ENCODE results near the gene PTGDR2.

The PTGDR2 gene

DNA sequence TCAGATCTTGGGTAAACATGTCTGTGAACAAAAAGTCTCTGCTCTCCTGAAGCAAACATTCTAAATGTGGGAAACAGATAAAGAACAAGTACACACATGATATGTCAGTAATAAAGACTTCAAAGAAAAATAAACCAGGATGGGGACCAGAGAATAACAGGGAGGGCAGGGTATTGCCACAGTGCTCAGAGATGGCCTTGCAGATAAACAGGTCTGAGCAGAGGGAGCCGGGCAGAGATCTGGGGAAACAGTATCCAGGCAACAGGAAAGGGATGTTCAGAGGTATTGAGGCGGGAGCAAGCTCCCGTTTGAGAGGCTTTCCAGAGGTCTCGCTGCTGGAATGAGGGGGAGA is 10.9 kb downstream of the PTGDR2 start:
- ChIA-PET POLR2A (no interaction called here), CTCF (interaction anchor here (2.4 to 2.7 kb wide), 2 partner anchors 11 to 42 kb away, joined by 9 to 17 read pairs; partner anchors contain the start of gene PTGDR2)
- H3K4me3 ChIP-seq (ENCODE audit: control insufficient read depth in 1 of 7, extremely low read depth in 1 of 7, insufficient read depth in 4 of 7, low read depth in 2 of 7, low read length in 6 of 7): no peak overlapping the region
- H3K4me1 ChIP-seq (ENCODE audit: control extremely low read depth in 1 of 4, control insufficient read depth in 4 of 4, insufficient read depth in 4 of 4, low read length in 3 of 4): peaks cover 15 to 49% (median 45%) of the 10 kb centered on the region in 4 experiments
- no peaks in the 10 kb centered on the region for H3K9me3 ChIP-seq (ENCODE audit: control extremely low read depth in 1 of 5, control insufficient read depth in 4 of 5, insufficient read depth in 2 of 5, low read depth in 1 of 5, low read length in 4 of 5)
- no peak overlapping the region for H3K27ac ChIP-seq (ENCODE audit: insufficient read depth in 1 of 2, low read depth in 1 of 2, low read length in 2 of 2, poor library complexity in 1 of 2, severe bottlenecking in 2 of 2)
- no peak for DNase-seq
- 70% methylated on average over 4 of the region's 4 CpGs for WGBS (ENCODE audit: insufficient coverage)
- no peaks in the 10 kb centered on the region for H3K27me3 ChIP-seq (replicated peaks in 2 of 5; ENCODE audit: control insufficient read depth in 4 of 5, insufficient read depth in 5 of 5, low read length in 4 of 5)
- peaks cover 5 to 42% (median 20%) of the 10 kb centered on the region in 4 experiments for H3K36me3 ChIP-seq (ENCODE audit: control insufficient read depth in 4 of 4, insufficient read depth in 4 of 4, low read length in 3 of 4)

DNA sequence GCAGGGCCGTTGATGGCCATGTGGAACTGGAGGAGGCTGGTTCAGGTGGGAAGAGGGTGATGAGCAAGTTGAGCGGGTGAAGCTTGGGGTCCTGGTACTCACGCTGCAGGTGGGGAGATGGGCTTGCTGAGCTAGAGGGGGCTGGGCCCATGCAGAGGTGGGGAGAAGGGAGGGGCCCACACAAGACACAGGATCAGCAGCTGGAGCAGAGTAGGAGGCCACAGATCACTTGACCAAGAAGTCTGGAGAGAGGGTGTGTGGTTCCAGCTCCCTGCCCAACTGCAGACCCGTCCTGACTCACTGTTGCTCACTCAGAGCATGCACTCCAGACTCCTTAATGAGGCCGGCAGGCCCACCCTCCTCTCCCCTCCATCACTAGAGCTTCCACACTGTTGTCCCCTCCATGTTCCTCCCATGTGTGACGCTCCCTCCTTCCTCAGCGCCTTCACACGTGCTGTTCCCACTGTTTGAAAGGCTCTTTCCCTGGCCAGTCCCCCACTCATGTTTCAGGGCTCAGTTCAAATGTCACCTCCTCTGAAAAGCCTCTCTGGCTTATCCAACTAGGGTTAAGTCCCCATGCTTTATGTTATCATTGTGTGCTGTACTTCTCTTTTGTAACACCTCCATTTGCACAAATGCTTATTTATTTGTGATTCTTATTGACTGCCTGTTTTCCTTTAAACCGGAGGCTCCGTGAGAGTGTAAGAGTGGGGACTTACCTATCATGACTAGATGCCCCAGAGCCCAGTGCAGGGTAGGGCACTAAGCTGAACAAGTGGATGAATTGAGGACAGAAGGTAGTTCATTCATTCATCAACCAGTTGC is 11.5 kb downstream of the PTGDR2 start:
- CTCF ChIA-PET: interaction anchor here (1.1 to 2.8 kb wide), 5 partner anchors 11 to 55 kb away, joined by 3 to 17 read pairs (median 9); partner anchors contain the start of gene PTGDR2
- 82% methylated on average over 10 of the region's 10 CpGs for WGBS (ENCODE audit: insufficient coverage)
- peak overlapping the region in 1 of 2 experiments; percentile 74 for H3K27ac ChIP-seq (ENCODE audit: insufficient read depth in 1 of 2, low read depth in 1 of 2, low read length in 2 of 2, poor library complexity in 1 of 2, severe bottlenecking in 2 of 2)

DNA sequence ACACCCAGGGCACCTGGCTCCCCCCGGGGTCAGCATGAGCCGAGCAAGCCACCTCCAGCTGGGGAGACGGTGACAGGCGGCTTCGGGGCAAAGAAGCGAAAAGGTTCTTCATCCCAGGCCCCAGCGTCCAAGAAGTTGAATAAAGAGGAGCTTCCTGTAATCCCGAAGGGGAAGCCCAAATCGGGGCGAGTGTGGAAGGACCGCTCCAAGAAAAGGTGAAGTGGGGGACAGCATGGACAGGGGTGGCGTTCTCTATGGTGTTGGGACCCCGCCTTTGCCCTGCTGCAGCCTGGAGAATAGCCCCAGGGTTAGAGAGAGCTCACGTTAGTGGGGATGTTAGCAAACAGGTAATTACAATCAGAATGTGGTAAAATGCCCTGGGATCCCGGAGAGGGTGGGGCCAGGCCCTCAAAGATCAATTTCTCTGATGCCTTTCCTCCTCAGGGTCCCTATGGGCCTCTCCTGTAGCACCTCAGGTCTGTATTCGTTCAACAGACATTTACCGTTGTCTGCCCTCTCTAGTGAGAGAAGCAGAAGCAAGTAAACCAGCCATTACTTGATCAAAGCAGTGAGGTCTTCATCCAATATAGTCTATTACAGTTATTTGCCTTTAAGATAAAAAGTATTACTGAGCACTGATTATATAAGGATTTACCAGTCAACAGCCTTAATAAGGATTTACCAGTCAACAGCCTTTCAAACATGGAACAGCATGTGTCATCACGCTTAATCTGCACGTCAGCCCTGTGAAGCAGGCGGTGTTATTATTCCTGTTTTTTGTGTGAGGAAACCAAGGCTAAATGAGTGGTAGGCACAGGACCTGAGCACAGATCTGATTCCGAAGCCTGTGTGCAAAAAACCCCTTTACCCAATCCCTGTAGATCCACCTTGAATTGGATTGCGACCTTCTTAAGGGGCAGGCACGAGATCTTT is 12.8 kb downstream of the PTGDR2 start:
- POLR2A ChIA-PET: no interaction called here
- peak overlapping the region; percentile 73 to 97 (median 87) for H3K4me3 ChIP-seq (ENCODE audit: control insufficient read depth in 1 of 7, extremely low read depth in 1 of 7, insufficient read depth in 4 of 7, low read depth in 2 of 7, low read length in 6 of 7)
- 23% methylated on average over 20 of the region's 23 CpGs for WGBS (ENCODE audit: insufficient coverage)
- CTCF ChIA-PET: interaction anchor here (1.1 to 2.8 kb wide), 5 partner anchors 12 to 56 kb away, joined by 3 to 17 read pairs (median 6); partner anchors contain the start of gene PTGDR2
- H3K4me1 ChIP-seq (ENCODE audit: control extremely low read depth in 1 of 4, control insufficient read depth in 4 of 4, insufficient read depth in 4 of 4, low read length in 3 of 4): peaks cover 15 to 41% (median 32%) of the 10 kb centered on the region in 4 experiments
- H3K27ac ChIP-seq (ENCODE audit: insufficient read depth in 1 of 2, low read depth in 1 of 2, low read length in 2 of 2, poor library complexity in 1 of 2, severe bottlenecking in 2 of 2): peak overlapping the region; percentile 44 to 74
- DNase-seq: no peak
- H3K9me3 ChIP-seq (ENCODE audit: control extremely low read depth in 1 of 5, control insufficient read depth in 4 of 5, insufficient read depth in 2 of 5, low read depth in 1 of 5, low read length in 4 of 5): no peaks in the 10 kb centered on the region
- H3K27me3 ChIP-seq (replicated peaks in 2 of 5; ENCODE audit: control insufficient read depth in 4 of 5, insufficient read depth in 5 of 5, low read length in 4 of 5): no peaks in the 10 kb centered on the region
- peaks cover 2 to 23% (median 9%) of the 10 kb centered on the region in 4 experiments for H3K36me3 ChIP-seq (ENCODE audit: control insufficient read depth in 4 of 4, insufficient read depth in 4 of 4, low read length in 3 of 4)

More for the DNA sequence above, 11.5 kb downstream of the PTGDR2 start:
- Histone ChIP-seq H3K4me3 (ENCODE audit: control insufficient read depth in 1 of 7, extremely low read depth in 1 of 7, insufficient read depth in 4 of 7, low read depth in 2 of 7, low read length in 6 of 7) (peak overlapping the region in 5 of 7 experiments; percentile 5 to 97 (median 83)), H3K4me1 (ENCODE audit: control extremely low read depth in 1 of 4, control insufficient read depth in 4 of 4, insufficient read depth in 4 of 4, low read length in 3 of 4) (peaks cover 15 to 49% (median 43%) of the 10 kb centered on the region in 4 experiments), H3K9me3 (ENCODE audit: control extremely low read depth in 1 of 5, control insufficient read depth in 4 of 5, insufficient read depth in 2 of 5, low read depth in 1 of 5, low read length in 4 of 5) (no peaks in the 10 kb centered on the region), H3K36me3 (ENCODE audit: control insufficient read depth in 4 of 4, insufficient read depth in 4 of 4, low read length in 3 of 4) (peaks cover 2 to 36% (median 16%) of the 10 kb centered on the region in 4 experiments), H3K27me3 (replicated peaks in 2 of 5; ENCODE audit: control insufficient read depth in 4 of 5, insufficient read depth in 5 of 5, low read length in 4 of 5) (no peaks in the 10 kb centered on the region)
- no peak for DNase-seq
- POLR2A ChIA-PET: no interaction called here

DNA sequence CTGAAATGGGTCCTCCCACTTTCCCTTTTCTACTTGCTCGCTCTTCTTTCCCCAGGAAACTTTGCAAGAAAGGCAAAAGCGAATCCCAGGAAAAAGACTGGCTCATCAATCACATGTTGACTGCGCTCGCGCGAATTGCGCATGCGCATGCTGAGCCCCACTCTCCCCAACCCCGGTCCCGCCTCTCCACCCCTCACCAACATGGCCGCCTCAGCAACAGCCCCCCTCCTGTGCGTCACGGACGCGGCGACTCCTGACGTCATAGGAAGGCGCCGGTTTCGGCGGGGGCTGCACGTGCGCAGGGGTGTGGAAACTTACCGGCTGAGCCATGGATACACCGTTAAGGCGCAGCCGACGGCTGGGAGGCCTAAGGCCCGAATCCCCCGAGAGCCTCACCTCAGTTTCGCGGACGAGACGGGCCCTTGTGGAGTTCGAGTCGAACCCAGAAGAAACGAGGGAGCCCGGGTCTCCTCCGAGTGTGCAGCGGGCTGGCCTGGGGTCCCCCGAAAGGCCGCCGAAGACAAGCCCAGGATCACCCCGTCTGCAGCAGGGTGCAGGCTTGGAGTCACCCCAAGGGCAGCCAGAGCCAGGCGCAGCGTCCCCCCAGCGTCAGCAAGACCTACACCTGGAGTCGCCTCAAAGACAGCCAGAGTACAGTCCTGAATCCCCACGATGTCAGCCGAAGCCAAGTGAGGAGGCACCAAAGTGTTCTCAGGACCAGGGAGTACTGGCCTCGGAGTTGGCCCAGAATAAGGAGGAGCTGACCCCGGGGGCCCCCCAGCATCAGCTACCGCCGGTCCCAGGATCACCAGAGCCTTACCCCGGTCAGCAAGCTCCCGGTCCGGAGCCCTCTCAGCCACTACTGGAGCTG is 13.7 kb downstream of the PTGDR2 start, which contains the start of gene CCDC86:
TSS of gene CCDC86 (plus strand) at position 317 of the 871 bp plus-strand sequence. CDS start at position 329, 12 bp downstream.
- no peaks in the 10 kb centered on the region for H3K9me3 ChIP-seq (ENCODE audit: control extremely low read depth in 1 of 5, control insufficient read depth in 4 of 5, insufficient read depth in 2 of 5, low read depth in 1 of 5, low read length in 4 of 5)
- H3K27me3 ChIP-seq (replicated peaks in 2 of 5; ENCODE audit: control insufficient read depth in 4 of 5, insufficient read depth in 5 of 5, low read length in 4 of 5): no peaks in the 10 kb centered on the region
- H3K36me3 ChIP-seq (ENCODE audit: control insufficient read depth in 4 of 4, insufficient read depth in 4 of 4, low read length in 3 of 4): peaks cover 0 to 14% (median 5%) of the 10 kb centered on the region in 4 experiments
- POLR2A ChIA-PET: no interaction called here
- CTCF ChIA-PET: interaction anchor here (1.1 to 12.4 kb wide), 6 partner anchors 11 to 57 kb away, joined by 4 to 128 read pairs (median 16); partner anchors contain the start of genes PTGDR2 and ZP1
- peak; percentile 96 to 97 (median 96) for DNase-seq
- peaks cover 15 to 41% (median 31%) of the 10 kb centered on the region in 4 experiments for H3K4me1 ChIP-seq (ENCODE audit: control extremely low read depth in 1 of 4, control insufficient read depth in 4 of 4, insufficient read depth in 4 of 4, low read length in 3 of 4)
- peak within 1 kb of the TSS; percentile 73 to 97 (median 87) for H3K4me3 ChIP-seq (ENCODE audit: control insufficient read depth in 1 of 7, extremely low read depth in 1 of 7, insufficient read depth in 4 of 7, low read depth in 2 of 7, low read length in 6 of 7)
- under 1% methylated on average over 54 of the region's 57 CpGs for WGBS (ENCODE audit: insufficient coverage)
- peak within 1 kb of the TSS; percentile 44 to 74 for H3K27ac ChIP-seq (ENCODE audit: insufficient read depth in 1 of 2, low read depth in 1 of 2, low read length in 2 of 2, poor library complexity in 1 of 2, severe bottlenecking in 2 of 2)

DNA sequence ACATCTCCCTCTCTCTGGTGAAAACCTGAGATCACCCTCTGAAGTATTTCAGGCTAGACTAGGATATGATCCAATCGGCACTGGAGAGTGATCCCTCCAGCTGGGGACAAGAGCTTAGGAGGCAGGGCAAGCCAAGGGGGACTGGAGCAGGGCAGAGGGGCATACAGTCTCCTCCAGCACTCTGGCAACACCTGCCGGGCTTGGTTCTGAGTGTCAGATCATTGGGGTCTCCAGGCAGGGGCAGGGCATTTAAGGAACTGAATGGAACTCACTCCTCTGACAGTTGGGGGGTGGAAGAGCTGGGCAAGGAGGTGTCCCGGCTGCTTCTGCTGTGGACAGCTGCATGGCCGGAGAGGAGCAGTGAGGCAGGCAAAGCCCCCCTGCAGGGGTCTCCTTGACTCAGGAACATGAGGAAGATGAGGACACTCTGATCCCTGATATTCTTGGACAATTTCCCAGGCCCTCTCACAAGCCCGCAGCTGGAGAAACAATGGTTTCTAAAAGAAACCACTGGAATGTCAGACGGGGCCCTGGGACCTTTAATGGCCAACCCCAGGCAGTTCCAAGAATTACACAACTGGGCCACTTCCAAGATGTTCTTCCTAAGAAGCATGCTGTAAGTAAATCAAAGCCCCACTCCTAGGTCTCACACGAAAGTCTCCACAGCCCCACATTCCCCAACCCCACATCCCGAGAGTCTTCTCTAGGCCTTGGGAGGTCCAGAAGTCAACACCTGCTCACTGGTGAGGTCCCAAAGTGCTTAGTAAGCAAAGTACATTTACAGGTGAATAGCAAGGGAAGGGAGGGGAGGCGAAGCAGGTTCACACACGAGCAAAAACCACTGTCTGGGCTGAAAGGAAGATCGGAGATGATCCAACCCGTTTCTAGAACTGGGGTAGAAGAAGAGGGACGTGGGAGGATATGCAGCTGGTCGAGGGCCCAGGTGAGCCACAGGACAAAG is 15.0 kb downstream of the PTGDR2 start:
- H3K27ac ChIP-seq (ENCODE audit: insufficient read depth in 1 of 2, low read depth in 1 of 2, low read length in 2 of 2, poor library complexity in 1 of 2, severe bottlenecking in 2 of 2): no peak overlapping the region
- CTCF ChIA-PET: interaction anchor here (1.2 to 12.4 kb wide), 5 partner anchors 9 to 66 kb away, joined by 3 to 128 read pairs (median 10); partner anchors contain the start of gene ZP1
- H3K4me3 ChIP-seq (ENCODE audit: control insufficient read depth in 1 of 7, extremely low read depth in 1 of 7, insufficient read depth in 4 of 7, low read depth in 2 of 7, low read length in 6 of 7): no peak overlapping the region
- no peak for DNase-seq
- H3K9me3 ChIP-seq (ENCODE audit: control extremely low read depth in 1 of 5, control insufficient read depth in 4 of 5, insufficient read depth in 2 of 5, low read depth in 1 of 5, low read length in 4 of 5): no peaks in the 10 kb centered on the region
- peaks cover 15 to 41% (median 34%) of the 10 kb centered on the region in 4 experiments for H3K4me1 ChIP-seq (ENCODE audit: control extremely low read depth in 1 of 4, control insufficient read depth in 4 of 4, insufficient read depth in 4 of 4, low read length in 3 of 4)
- POLR2A ChIA-PET: no interaction called here
- WGBS (ENCODE audit: insufficient coverage): 90% methylated on average over 10 of the region's 14 CpGs
- no peaks in the 10 kb centered on the region for H3K27me3 ChIP-seq (replicated peaks in 2 of 5; ENCODE audit: control insufficient read depth in 4 of 5, insufficient read depth in 5 of 5, low read length in 4 of 5)
- H3K36me3 ChIP-seq (ENCODE audit: control insufficient read depth in 4 of 4, insufficient read depth in 4 of 4, low read length in 3 of 4): peaks cover 0 to 8% (median 5%) of the 10 kb centered on the region in 4 experiments
